ENCODE measurements around the gene ZNF441. TPM values are rescaled to one million over a fixed set of nuclear protein-coding genes. Genes with fewer than 3 reads are reported as not detected.

ZNF441 gene
- total RNA-seq, 2 experiments from 2014 or later = 2.6 to 4.1 TPM

DNA sequence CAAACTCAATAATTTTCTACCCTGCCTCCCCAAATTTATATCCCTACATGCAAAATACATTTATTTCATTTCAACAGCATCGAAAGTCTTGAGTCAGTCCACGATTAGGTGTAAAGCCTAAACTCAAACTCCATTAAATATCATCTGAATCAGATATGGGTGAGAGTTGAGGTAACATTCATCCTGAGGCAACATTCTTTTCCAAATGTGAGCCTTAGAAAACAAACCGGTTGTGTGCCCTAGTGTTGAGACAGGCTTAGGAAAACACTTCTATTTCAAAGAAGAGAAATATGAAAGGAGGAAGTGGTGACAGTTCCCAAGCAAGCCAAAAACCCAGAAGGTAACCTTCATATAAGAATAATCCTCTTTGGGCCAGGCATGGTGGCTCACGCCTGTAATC is 12.1 kb upstream of the ZNF441 start:
- no peak for DNase-seq
- ATAC-seq (ENCODE audit: poor library complexity) = no peak
- H3K36me3 ChIP-seq (ENCODE audit: insufficient read depth, low read length) = no peaks in the 10 kb centered on the region
- no peaks in the 10 kb centered on the region for H3K4me1 ChIP-seq (ENCODE audit: insufficient read depth, low read length)
- H3K4me3 ChIP-seq (ENCODE audit: low read length) = no peak overlapping the region
- Mint-ChIP-seq H3K27ac (no peak overlapping the region), H3K9me3 (peaks cover 30% of the 10 kb centered on the region), H3K4me3 (no peak overlapping the region), H3K36me3 (ENCODE audit: low read depth) (peaks cover 10% of the 10 kb centered on the region), H3K4me1 (ENCODE audit: low read depth) (no peaks in the 10 kb centered on the region), H3K27me3 (peaks cover 39% of the 10 kb centered on the region)
- peaks cover 3 to 8% of the 10 kb centered on the region in 2 experiments for H3K27me3 ChIP-seq (ENCODE audit: control insufficient read depth in 1 of 2, insufficient read depth in 2 of 2, low read length in 2 of 2)
- POLR2A ChIA-PET = no interaction called here
- CTCF ChIA-PET = no interaction called here
- intact Hi-C loops (cut with DNase I, micrococcal nuclease) = no loop called here
- H3K27ac ChIP-seq (ENCODE audit: low read depth in 1 of 2, low read length in 2 of 2) = no peak overlapping the region
- peaks cover 12 to 45% of the 10 kb centered on the region in 2 experiments for H3K9me3 ChIP-seq (ENCODE audit: control insufficient read depth in 1 of 2, insufficient read depth in 1 of 2, low read length in 2 of 2)
- TF ChIP-seq, protein P1, sequence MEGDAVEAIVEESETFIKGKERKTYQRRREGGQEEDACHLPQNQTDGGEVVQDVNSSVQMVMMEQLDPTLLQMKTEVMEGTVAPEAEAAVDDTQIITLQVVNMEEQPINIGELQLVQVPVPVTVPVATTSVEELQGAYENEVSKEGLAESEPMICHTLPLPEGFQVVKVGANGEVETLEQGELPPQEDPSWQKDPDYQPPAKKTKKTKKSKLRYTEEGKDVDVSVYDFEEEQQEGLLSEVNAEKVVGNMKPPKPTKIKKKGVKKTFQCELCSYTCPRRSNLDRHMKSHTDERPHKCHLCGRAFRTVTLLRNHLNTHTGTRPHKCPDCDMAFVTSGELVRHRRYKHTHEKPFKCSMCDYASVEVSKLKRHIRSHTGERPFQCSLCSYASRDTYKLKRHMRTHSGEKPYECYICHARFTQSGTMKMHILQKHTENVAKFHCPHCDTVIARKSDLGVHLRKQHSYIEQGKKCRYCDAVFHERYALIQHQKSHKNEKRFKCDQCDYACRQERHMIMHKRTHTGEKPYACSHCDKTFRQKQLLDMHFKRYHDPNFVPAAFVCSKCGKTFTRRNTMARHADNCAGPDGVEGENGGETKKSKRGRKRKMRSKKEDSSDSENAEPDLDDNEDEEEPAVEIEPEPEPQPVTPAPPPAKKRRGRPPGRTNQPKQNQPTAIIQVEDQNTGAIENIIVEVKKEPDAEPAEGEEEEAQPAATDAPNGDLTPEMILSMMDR (IDR thresholded peaks at IDR 0.05) = no peak

DNA sequence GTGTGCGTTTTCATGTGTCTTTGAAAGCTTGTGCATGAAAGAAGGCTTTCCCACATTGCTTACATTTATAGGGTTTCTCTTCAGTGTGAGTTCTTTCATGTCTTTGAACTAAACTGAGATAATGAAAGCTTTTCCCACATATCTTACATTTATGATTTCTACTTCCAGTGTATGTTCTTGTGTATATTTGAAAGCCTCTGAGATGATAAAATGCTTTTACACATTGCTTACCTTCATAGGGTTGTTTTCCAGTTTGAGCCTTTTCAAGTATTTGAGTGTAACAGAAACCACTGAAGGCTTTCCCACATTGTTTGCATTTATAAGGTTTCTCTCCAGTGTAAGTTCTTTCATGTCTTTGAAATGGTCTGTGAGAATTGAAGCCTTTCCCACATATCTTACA is 9.8 kb upstream of the ZNF441 start:
- no peaks in the 10 kb centered on the region for H3K36me3 ChIP-seq (ENCODE audit: insufficient read depth, low read length)
- H3K27me3 Mint-ChIP-seq = peaks cover 43% of the 10 kb centered on the region
- peaks cover 19% of the 10 kb centered on the region for H3K9me3 Mint-ChIP-seq
- DNase-seq = no peak
- ChIA-PET POLR2A (no interaction called here), CTCF (no interaction called here)
- no peak for ATAC-seq (ENCODE audit: poor library complexity)
- TF ChIP-seq, protein P1 (IDR thresholded peaks at IDR 0.05) = no peak
- no peak overlapping the region for H3K27ac Mint-ChIP-seq
- intact Hi-C loops (cut with DNase I, micrococcal nuclease) = no loop called here
- peaks cover 12 to 42% of the 10 kb centered on the region in 2 experiments for H3K9me3 ChIP-seq (ENCODE audit: control insufficient read depth in 1 of 2, insufficient read depth in 1 of 2, low read length in 2 of 2)
- H3K4me3 ChIP-seq (ENCODE audit: low read length) = no peak overlapping the region
- no peaks in the 10 kb centered on the region for H3K4me1 ChIP-seq (ENCODE audit: insufficient read depth, low read length)
- H3K27ac ChIP-seq (ENCODE audit: low read depth in 1 of 2, low read length in 2 of 2) = no peak overlapping the region
- H3K4me1 Mint-ChIP-seq (ENCODE audit: low read depth) = no peaks in the 10 kb centered on the region
- H3K27me3 ChIP-seq (ENCODE audit: control insufficient read depth in 1 of 2, insufficient read depth in 2 of 2, low read length in 2 of 2) = peaks cover 3 to 8% of the 10 kb centered on the region in 2 experiments
- peaks cover 10% of the 10 kb centered on the region for H3K36me3 Mint-ChIP-seq (ENCODE audit: low read depth)
- H3K4me3 Mint-ChIP-seq = no peak overlapping the region

DNA sequence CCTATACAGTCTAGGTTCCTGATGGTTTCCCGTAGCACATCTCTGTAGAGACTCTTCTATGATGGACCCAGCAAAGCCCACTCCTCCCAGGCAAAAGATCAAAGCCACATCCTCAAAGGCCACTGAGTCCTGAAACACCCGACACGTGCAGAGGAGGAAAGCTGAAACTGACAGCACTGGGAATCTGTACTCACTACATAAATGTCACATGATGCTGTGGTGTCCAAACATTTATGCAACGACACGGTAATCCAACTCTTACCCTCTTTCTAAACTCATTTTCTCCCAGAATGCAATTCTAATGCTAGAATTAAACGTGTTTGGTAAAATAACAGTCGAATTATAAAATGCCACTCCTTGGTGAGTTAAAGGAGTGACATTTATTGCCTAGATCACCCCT is 7.0 kb upstream of the ZNF441 start:
- ChIA-PET CTCF (no interaction called here), POLR2A (no interaction called here)
- H3K27me3 ChIP-seq (ENCODE audit: control insufficient read depth in 1 of 2, insufficient read depth in 2 of 2, low read length in 2 of 2) = peaks cover under 1% of the 10 kb centered on the region in 2 experiments
- H3K4me3 ChIP-seq (ENCODE audit: low read length) = no peak overlapping the region
- peaks cover 10 to 26% of the 10 kb centered on the region in 2 experiments for H3K9me3 ChIP-seq (ENCODE audit: control insufficient read depth in 1 of 2, insufficient read depth in 1 of 2, low read length in 2 of 2)
- Mint-ChIP-seq H3K4me1 (ENCODE audit: low read depth) (no peaks in the 10 kb centered on the region), H3K27me3 (peaks cover 38% of the 10 kb centered on the region), H3K27ac (no peak overlapping the region), H3K36me3 (ENCODE audit: low read depth) (peaks cover 4% of the 10 kb centered on the region), H3K9me3 (peaks cover 18% of the 10 kb centered on the region), H3K4me3 (no peak overlapping the region)
- TF ChIP-seq, protein P1 (IDR thresholded peaks at IDR 0.05) = no peak
- H3K4me1 ChIP-seq (ENCODE audit: insufficient read depth, low read length) = no peaks in the 10 kb centered on the region
- no peak for ATAC-seq (ENCODE audit: poor library complexity)
- no peaks in the 10 kb centered on the region for H3K36me3 ChIP-seq (ENCODE audit: insufficient read depth, low read length)
- no peak for DNase-seq
- intact Hi-C loops (cut with DNase I, micrococcal nuclease) = no loop called here
- H3K27ac ChIP-seq (ENCODE audit: low read depth in 1 of 2, low read length in 2 of 2) = no peak overlapping the region

Measured in CD4-positive, alpha-beta T cell (primary cell).